Heart left ventricle (tissue), 13 donors: Measurements from ENCODE around the gene GPR65.

Experiments used
- POLR2A ChIP-seq, 2 donors: fragments of 450-650 bp; IDR thresholded peaks; one replicate each; pipeline ENCODE4 v1.6.1; 2017; ENCODE audit warnings: antibody characterized with exemption in 2 of 2, mild to moderate bottlenecking in 2 of 2, moderate library complexity in 2 of 2
- TF ChIP-seq, protein P1 (sequence below), 12 donors: fragments of 200-600 bp; sonication (generic) in 4 of 12; IDR thresholded peaks; one replicate each; pipeline versions ENCODE4 v1.5.0 to v1.8.0; 2018 to 2022; ENCODE audit warnings: antibody characterized with exemption in 12 of 12, mild to moderate bottlenecking in 5 of 12
- donor health status: ischemic (EF 13 %, LVEDD 7.1; RV severe dilation, severe dysfunction).
- donor health status: DM: no; HTN: yes; CAD: no.
- donor health status: DM: no; HTN: no; CAD: no.
- donor health status: ischemic (EF 25% LVEDD 6.9; RV normal size, moderate dysfunction).
- donor health status: ischemic (EF 25% LVEDD 5.7; RV mildly dilated, moderate dysfunction).
- donor health status: ischemic (EF 35%, LVEDD 5.7; RV mildly dilated, moderate dysfunction).
- donor health status: nonischemic (EF 11% LVEDD 7.7; RV severe dilation, severe dysfunction).
- donor health status: DM: yes; HTN: yes; CAD: no.
- donor health status: PGD.
- donor health status: ischemic (EF 29% LVEDD 5.4; RV normal size, mild dysfunction).
- donor health status: nonischemic (EF 23%, LVEDD 6.1; RV moderate dilation, normal function).

DNA sequence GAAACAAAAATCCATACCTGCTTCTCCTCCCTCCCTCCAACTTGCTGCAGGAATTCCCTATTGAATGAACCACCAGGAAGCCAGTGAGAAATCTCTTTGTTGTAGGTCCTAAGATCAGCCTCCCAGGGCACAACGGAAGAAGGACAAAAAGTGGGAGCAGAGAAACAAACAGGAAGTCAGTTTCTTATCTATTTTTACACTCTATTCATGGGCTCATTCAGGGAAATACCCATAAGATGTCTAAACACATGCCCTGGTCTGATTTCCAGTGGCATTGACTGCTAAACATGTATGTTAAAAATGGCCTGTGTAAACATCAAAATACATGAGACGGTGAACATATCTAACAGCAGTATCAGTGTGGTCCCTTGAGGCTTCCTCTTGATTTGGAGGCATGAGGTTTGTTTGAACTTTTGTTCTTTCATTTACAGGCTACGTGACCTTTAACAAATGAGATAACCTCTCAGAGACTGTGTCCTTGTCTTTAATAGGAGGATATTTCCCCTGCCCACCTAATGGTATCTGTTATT, 18.8 kb downstream of the GPR65 start:
- TF ChIP-seq POLR2A (IDR thresholded peaks at IDR 0.05): no peak
- TF ChIP-seq, protein P1, sequence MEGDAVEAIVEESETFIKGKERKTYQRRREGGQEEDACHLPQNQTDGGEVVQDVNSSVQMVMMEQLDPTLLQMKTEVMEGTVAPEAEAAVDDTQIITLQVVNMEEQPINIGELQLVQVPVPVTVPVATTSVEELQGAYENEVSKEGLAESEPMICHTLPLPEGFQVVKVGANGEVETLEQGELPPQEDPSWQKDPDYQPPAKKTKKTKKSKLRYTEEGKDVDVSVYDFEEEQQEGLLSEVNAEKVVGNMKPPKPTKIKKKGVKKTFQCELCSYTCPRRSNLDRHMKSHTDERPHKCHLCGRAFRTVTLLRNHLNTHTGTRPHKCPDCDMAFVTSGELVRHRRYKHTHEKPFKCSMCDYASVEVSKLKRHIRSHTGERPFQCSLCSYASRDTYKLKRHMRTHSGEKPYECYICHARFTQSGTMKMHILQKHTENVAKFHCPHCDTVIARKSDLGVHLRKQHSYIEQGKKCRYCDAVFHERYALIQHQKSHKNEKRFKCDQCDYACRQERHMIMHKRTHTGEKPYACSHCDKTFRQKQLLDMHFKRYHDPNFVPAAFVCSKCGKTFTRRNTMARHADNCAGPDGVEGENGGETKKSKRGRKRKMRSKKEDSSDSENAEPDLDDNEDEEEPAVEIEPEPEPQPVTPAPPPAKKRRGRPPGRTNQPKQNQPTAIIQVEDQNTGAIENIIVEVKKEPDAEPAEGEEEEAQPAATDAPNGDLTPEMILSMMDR (IDR thresholded peaks at IDR 0.05): no peak
